DMS53 treated with DMSO at 0.1 percent for 48 hours (cell line): ENCODE results near the gene CTAGE8.
"Not testable (repeated sequence)": the region's sequence is repeated elsewhere in the genome, so short reads cannot be mapped to it uniquely, and the experiment has no call there.

Experiments used
- DNase-seq: peaks from one replicate; lab custom pipeline; 2025; ENCODE audit not compliant: unreplicated experiment; lab: John Stamatoyannopoulos, UW

CTAGE8 gene

GRCh38 chr7:144269188-144269587 lies at the start of gene CTAGE8:
TSS of gene CTAGE8 (minus strand) at chr7:144269288. CDS start at chr7:144269250, 38 bp downstream.
- not testable (repeated sequence) for DNase-seq

- not testable (repeated sequence) for DNase-seq
Measured at GRCh38 chr7:144317537-144317936, 48.4 kb upstream of the CTAGE8 start.

- not testable (repeated sequence) for DNase-seq
Measured at GRCh38 chr7:144311872-144312469, 42.9 kb upstream of the CTAGE8 start, which contains the start of gene OR2A1. TSS of gene OR2A1 (plus strand) at chr7:144312419. CDS start at chr7:144318125, 5,706 bp downstream.

DNA sequence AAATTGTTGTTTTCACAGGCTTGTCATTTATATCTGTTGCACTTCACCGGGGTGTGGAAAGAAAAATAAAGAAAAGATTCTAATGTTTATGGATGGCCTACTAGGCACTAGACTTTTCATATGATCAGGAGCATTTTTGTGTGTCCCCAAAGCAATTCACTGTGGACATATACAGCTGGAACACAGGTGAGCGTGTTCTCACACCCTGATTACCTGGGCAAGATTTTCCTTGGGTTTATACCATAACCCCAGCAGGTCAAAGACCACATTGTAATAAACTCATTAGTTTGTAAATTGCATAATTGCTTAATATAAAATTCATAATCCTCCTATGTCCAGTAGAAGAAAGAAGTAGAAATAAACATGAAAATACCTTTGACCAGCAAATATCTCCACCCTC lies 42.1 kb upstream of the CTAGE8 start:
- DNase-seq, result not testable (repeated sequence)

DNA sequence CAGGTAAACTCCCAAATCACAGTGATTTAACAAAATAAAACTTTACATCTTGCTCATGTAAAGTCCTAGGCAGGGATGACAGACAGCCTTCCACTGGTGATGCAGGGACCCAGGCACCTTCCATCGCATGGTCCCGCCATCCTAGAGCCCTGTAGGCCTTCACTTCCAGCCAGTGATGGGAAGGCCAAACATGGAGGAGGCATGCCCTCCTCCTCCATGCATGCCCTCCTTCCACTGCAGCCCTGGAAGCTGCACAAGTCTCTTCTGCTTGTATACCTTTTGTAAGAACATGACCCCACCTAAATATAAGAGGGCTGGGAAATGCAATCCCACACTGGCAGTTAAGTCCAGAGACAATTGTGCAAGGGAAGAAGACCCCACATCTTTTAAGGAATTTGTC lies 40.6 kb upstream of the CTAGE8 start:
- not testable (repeated sequence) for DNase-seq

GRCh38 chr7:144305156-144305555 lies 36.1 kb upstream of the CTAGE8 start:
- not testable (repeated sequence) for DNase-seq

- DNase-seq, result not testable (repeated sequence)
Measured at GRCh38 chr7:144303607-144304006, 34.5 kb upstream of the CTAGE8 start.

- DNase-seq, result not testable (repeated sequence)
Measured at GRCh38 chr7:144302578-144303303, 33.7 kb upstream of the CTAGE8 start.

- DNase-seq, result not testable (repeated sequence)
Measured at GRCh38 chr7:144293794-144294499, 24.9 kb upstream of the CTAGE8 start.

GRCh38 chr7:144292384-144293161 lies 23.5 kb upstream of the CTAGE8 start:
- DNase-seq, result not testable (repeated sequence)

GRCh38 chr7:144291607-144292006 lies 22.5 kb upstream of the CTAGE8 start:
- not testable (repeated sequence) for DNase-seq

DNA sequence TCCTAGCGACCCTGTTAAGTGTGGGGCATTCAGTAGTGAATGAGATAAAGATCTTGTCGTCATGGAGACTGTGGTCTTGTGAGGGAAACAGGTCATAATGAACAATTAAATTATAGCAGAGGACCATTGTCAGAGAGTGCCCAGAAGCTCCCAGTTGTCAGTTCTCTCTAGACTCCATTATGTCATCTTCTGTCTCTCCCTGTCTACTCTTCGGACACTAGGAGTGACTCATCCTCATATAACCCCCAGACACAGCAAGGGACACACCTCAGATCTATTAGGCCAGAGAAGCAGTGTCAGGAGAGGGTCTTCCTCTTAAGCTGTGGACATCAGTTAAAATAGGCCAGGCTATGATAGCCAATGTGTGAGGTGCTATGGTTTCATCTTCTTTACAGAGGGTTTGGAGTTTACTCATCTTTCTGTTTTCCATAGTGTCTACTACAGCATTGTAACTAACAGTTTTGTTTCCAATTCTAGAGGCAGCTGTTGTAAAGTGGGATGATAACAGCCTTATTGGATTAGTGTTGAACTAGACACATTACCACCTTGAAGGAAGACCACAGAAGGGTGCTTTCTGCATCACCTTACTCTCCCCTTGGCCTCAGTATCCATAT lies 18.2 kb upstream of the CTAGE8 start:
- not testable (repeated sequence) for DNase-seq

- DNase-seq, result not testable (repeated sequence)
Measured at GRCh38 chr7:144283716-144284115, 14.6 kb upstream of the CTAGE8 start.

- DNase-seq, result not testable (repeated sequence)
Measured at GRCh38 chr7:144282490-144282889, 13.4 kb upstream of the CTAGE8 start.

GRCh38 chr7:144281981-144282380 lies 12.9 kb upstream of the CTAGE8 start:
- not testable (repeated sequence) for DNase-seq

GRCh38 chr7:144280010-144280409 lies 10.9 kb upstream of the CTAGE8 start:
- not testable (repeated sequence) for DNase-seq

DNA sequence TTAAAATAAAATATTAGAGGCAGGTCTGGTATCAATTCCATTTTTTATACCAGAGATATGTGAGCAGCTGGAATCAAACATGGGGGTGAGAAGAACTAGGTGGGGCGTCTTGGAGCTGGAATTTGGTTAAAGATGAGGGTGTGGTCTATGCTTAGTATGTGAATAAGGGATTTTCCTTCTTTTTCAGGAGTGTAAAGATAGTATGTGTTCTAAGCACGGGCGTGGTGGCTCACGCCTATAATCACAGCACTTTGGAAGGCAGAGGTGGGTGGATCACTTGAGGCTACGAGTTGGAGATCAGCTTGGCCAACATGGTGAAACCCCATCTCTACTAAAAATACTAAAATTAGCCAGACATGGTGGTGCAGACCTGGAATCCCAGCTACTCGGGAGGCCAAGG lies 6.2 kb upstream of the CTAGE8 start:
- not testable (repeated sequence) for DNase-seq

GRCh38 chr7:144264692-144265091 lies 4.4 kb downstream of the CTAGE8 start, which contains the start of gene OR2A7:
TSS of gene OR2A7 (minus strand) at chr7:144264792. CDS start at chr7:144259628, 5,164 bp downstream.
- not testable (repeated sequence) for DNase-seq

GRCh38 chr7:144262128-144262527 lies 7.0 kb downstream of the CTAGE8 start:
- DNase-seq, result not testable (repeated sequence)

GRCh38 chr7:144259067-144259466 lies 10.0 kb downstream of the CTAGE8 start:
- DNase-seq, result not testable (repeated sequence)
